ENCODE data around the gene MYOM3. TPM values are rescaled to one million over a fixed set of nuclear protein-coding genes. Genes with fewer than 3 reads are reported as not detected.

Gene MYOM3
- polyA plus RNA-seq, 2 of the 4 experiments (the other 2 are of a cell fraction): 2.6 to 8.5 TPM

GRCh38 chr1:24152631-24153494 is 40.9 kb upstream of the MYOM3 start:
- FAIRE-seq (no peak), DNase-seq (ENCODE audit: low read depth in 1 of 2, low spot score in 1 of 2) (no peak), ATAC-seq (no peak)
- no peak overlapping the region for H3K27ac ChIP-seq
- ChIA-PET POLR2A (no interaction called here), CTCF (interaction anchor here (0.8 to 9.3 kb wide), 4 partner anchors 45 to 240 kb away, joined by 4 to 88 read pairs (median 26); no protein-coding TSS in a partner anchor)
- H3K4me1 ChIP-seq: peaks cover 12% of the 10 kb centered on the region
- no peak overlapping the region for H3K4me2 ChIP-seq
- H3K9me3 ChIP-seq: no peaks in the 10 kb centered on the region
- TF ChIP-seq HOXB5 (CRISPR knock-in tag; IDR thresholded peaks at IDR 0.05): no peak
- TF ChIP-seq E2F6 (IDR thresholded peaks at IDR 0.05; ENCODE audit: borderline replicate concordance, low read depth): no peak
- TF ChIP-seq USF2 (IDR thresholded peaks at IDR 0.05): no peak
- TF ChIP-seq PBX3 (IDR thresholded peaks at IDR 0.05): no peak
- no peak for TF ChIP-seq CEBPB (IDR thresholded peaks at IDR 0.05)
- TF ChIP-seq TP53 (CRISPR knock-in tag; IDR thresholded peaks at IDR 0.05): no peak
- no peak for TF ChIP-seq ZC3H11A (IDR thresholded peaks at IDR 0.05)
- no peak overlapping the region for H3K4me3 ChIP-seq
- WGBS (ENCODE audit: missing lambda C conversion rate): 87% methylated on average over 10 of the region's 10 CpGs

GRCh38 chr1:24151175-24151533 is 39.2 kb upstream of the MYOM3 start:
- no peak for ATAC-seq

More at GRCh38 chr1:24151175-24151533, 39.2 kb upstream of the MYOM3 start:
- TF ChIP-seq MYC (IDR thresholded peaks at IDR 0.05; ENCODE audit: borderline replicate concordance, low read length) (no peak), ZSCAN20 (CRISPR knock-in tag; IDR thresholded peaks at IDR 0.05) (no peak), CTCF (IDR thresholded peaks at IDR 0.05) (no peak), KDM1A (IDR thresholded peaks at IDR 0.05; ENCODE audit: low read depth) (no peak), RFX5 (IDR thresholded peaks at IDR 0.05) (no peak), TFCP2L1 (CRISPR knock-in tag; IDR thresholded peaks at IDR 0.05) (no peak), ELK1 (IDR thresholded peaks at IDR 0.05; ENCODE audit: low read depth, low read length) (no peak), SREBF2 (IDR thresholded peaks at IDR 0.05) (no peak), HOXA7 (CRISPR knock-in tag; IDR thresholded peaks at IDR 0.05) (no peak), JUN (IDR thresholded peaks at IDR 0.05) (no peak), SMC3 (IDR thresholded peaks at IDR 0.05) (no peak)
- CTCF ChIA-PET: interaction anchor here (0.6 to 9.3 kb wide), 19 partner anchors 8 to 267 kb away, joined by 3 to 88 read pairs (median 7); partner anchors contain the start of gene IFNLR1
- WGBS (ENCODE audit: missing lambda C conversion rate): 85% methylated on average over 12 of the region's 12 CpGs
- no peak overlapping the region; a peak in 2 of 6 replicates for H3K27ac ChIP-seq
- H3K4me3 ChIP-seq: no peak overlapping the region
- H3K9me3 ChIP-seq: no peaks in the 10 kb centered on the region
- POLR2A ChIA-PET: no interaction called here
- H3K4me1 ChIP-seq: peaks cover 12% of the 10 kb centered on the region
- no peak for FAIRE-seq
- no peak for DNase-seq (ENCODE audit: low read depth in 1 of 2, low spot score in 1 of 2)
- H3K4me2 ChIP-seq: peak overlapping the region; percentile 80; the same call in 2 of the 3 replicates

Measured in A549 (cell line).